ENCODE measurements around the gene GMFB. TPM values are rescaled to one million over a fixed set of nuclear protein-coding genes. Genes with fewer than 3 reads are reported as not detected.

The GMFB gene
- total RNA-seq, 2 experiments from 2014 or later, result 29.2 to 32.1 TPM

GRCh38 chr14:54516709-54517108 lies 27.9 kb upstream of the GMFB start:
- H3K4me1 Mint-ChIP-seq (ENCODE audit: low read depth), result peaks cover 31% of the 10 kb centered on the region
- CTCF ChIA-PET, result interaction anchor here (1.1 kb wide), 1 partner anchor 13 kb away, joined by 3 read pairs; no protein-coding TSS in a partner anchor
- H3K27me3 Mint-ChIP-seq, result no peaks in the 10 kb centered on the region
- intact Hi-C loops (cut with micrococcal nuclease), result no loop called here
- DNase-seq (no peak), ATAC-seq (no peak)
- TF ChIP-seq, protein P1, sequence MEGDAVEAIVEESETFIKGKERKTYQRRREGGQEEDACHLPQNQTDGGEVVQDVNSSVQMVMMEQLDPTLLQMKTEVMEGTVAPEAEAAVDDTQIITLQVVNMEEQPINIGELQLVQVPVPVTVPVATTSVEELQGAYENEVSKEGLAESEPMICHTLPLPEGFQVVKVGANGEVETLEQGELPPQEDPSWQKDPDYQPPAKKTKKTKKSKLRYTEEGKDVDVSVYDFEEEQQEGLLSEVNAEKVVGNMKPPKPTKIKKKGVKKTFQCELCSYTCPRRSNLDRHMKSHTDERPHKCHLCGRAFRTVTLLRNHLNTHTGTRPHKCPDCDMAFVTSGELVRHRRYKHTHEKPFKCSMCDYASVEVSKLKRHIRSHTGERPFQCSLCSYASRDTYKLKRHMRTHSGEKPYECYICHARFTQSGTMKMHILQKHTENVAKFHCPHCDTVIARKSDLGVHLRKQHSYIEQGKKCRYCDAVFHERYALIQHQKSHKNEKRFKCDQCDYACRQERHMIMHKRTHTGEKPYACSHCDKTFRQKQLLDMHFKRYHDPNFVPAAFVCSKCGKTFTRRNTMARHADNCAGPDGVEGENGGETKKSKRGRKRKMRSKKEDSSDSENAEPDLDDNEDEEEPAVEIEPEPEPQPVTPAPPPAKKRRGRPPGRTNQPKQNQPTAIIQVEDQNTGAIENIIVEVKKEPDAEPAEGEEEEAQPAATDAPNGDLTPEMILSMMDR (IDR thresholded peaks at IDR 0.05), result no peak
- POLR2A ChIA-PET, result interaction anchor here (0.9 kb wide), 1 partner anchor 19 kb away, joined by 3 read pairs; no protein-coding TSS in a partner anchor
- H3K36me3 Mint-ChIP-seq (ENCODE audit: low read depth), result peaks cover 33% of the 10 kb centered on the region
- H3K4me3 Mint-ChIP-seq, result no peak overlapping the region
- no peak overlapping the region for H3K27ac Mint-ChIP-seq
- peaks cover 12% of the 10 kb centered on the region for H3K9me3 Mint-ChIP-seq

GRCh38 chr14:54515670-54516069 lies 26.9 kb upstream of the GMFB start:
- H3K9me3 Mint-ChIP-seq, result peaks cover 12% of the 10 kb centered on the region
- peaks cover 42% of the 10 kb centered on the region for H3K4me1 Mint-ChIP-seq (ENCODE audit: low read depth)
- ChIA-PET CTCF (interaction anchor here (0.6 to 1.1 kb wide), 3 partner anchors 14 to 643 kb away, joined by 3 read pairs; no protein-coding TSS in a partner anchor), POLR2A (no interaction called here)
- no peak overlapping the region for H3K4me3 Mint-ChIP-seq
- H3K36me3 Mint-ChIP-seq (ENCODE audit: low read depth), result peaks cover 33% of the 10 kb centered on the region
- no peak for DNase-seq
- H3K27ac Mint-ChIP-seq, result no peak overlapping the region
- H3K27me3 Mint-ChIP-seq, result no peaks in the 10 kb centered on the region
- TF ChIP-seq, protein P1 (IDR thresholded peaks at IDR 0.05), result no peak
- no peak for ATAC-seq
- intact Hi-C loops (cut with micrococcal nuclease), result no loop called here

GRCh38 chr14:54512393-54512792 lies 23.6 kb upstream of the GMFB start:
- Mint-ChIP-seq H3K27me3 (no peaks in the 10 kb centered on the region), H3K9me3 (peaks cover 12% of the 10 kb centered on the region), H3K4me3 (no peak overlapping the region), H3K36me3 (ENCODE audit: low read depth) (peaks cover 25% of the 10 kb centered on the region), H3K27ac (no peak overlapping the region), H3K4me1 (ENCODE audit: low read depth) (peaks cover 47% of the 10 kb centered on the region)
- no peak for DNase-seq
- ATAC-seq, result no peak
- POLR2A ChIA-PET, result interaction anchor here (0.6 to 1.0 kb wide), 3 partner anchors 9 to 514 kb away, joined by 3 read pairs; partner anchors contain the start of gene GMFB
- CTCF ChIA-PET, result interaction anchor here (0.7 to 1.4 kb wide), 3 partner anchors 29 to 262 kb away, joined by 3 read pairs; no protein-coding TSS in a partner anchor
- intact Hi-C loops (cut with micrococcal nuclease), result no loop called here
- TF ChIP-seq, protein P1 (IDR thresholded peaks at IDR 0.05), result no peak

GRCh38 chr14:54509546-54510501 lies 21.0 kb upstream of the GMFB start, which contains the start of gene CGRRF1:
Gene CGRRF1 (plus strand): TSS chr14:54509906. CDS start chr14:54509960, 54 bp downstream.
- Mint-ChIP-seq H3K36me3 (ENCODE audit: low read depth) (peaks cover 8% of the 10 kb centered on the region), H3K9me3 (no peaks in the 10 kb centered on the region), H3K27me3 (peaks cover 2% of the 10 kb centered on the region), H3K27ac (peak within 1 kb of the TSS; percentile 82), H3K4me3 (peak within 1 kb of the TSS; percentile 92), H3K4me1 (ENCODE audit: low read depth) (peaks cover 39% of the 10 kb centered on the region)
- intact Hi-C loops (cut with micrococcal nuclease), result no loop called here
- ATAC-seq, result peak; percentile 98
- peak; percentile 99 for DNase-seq
- TF ChIP-seq, protein P1 (IDR thresholded peaks at IDR 0.05), result no peak
- CTCF ChIA-PET, result interaction anchor here (0.8 to 3.0 kb wide), 7 partner anchors 10 to 264 kb away, joined by 3 to 20 read pairs (median 10); partner anchors contain the start of gene GMFB
- POLR2A ChIA-PET, result interaction anchor here (0.6 to 2.2 kb wide), 5 partner anchors 15 to 113 kb away, joined by 3 to 8 read pairs (median 3); partner anchors contain the start of genes CDKN3, GMFB and SAMD4A
